ENCODE data around the gene MAMDC2.

DNA sequence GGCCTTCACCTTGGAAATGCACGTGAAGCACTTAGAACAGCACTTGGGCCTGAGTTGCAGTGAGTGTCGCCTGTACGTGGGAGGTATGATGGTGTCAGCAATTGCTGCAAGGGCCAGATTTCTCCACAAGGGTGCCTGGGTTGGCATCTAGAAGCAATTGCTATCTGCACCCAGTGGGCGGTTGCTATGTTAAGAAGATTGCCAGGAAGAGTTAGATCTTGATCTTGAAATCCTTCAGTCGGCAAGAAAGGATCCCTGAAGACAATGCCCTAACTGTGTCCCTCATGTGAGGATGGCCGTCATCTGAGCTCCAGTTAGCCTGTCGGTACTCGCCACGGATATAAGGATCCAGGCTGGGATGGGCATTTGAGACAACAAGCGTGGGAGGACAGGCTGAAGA, 62.9 kb downstream of the MAMDC2 start:
- no peak for TF ChIP-seq EZH2 (IDR thresholded peaks at IDR 0.05)
- no peak for TF ChIP-seq CTCF (IDR thresholded peaks at IDR 0.05)
